Prostate gland (tissue), 2 donors: ENCODE results near the gene CAB39L.

ENCODE experiments used
- CTCF ChIP-seq, 4 experiments: fragments of 200-600 bp in 2 of 4; fragments of 450-650 bp in 2 of 4; sonication (generic) in 2 of 4; IDR thresholded peaks; 1 replicate in 3 of 4; 2 replicates in 1 of 4; pipeline ENCODE4 v1.5.1; 2016 to 2019; ENCODE audit warnings: antibody characterized with exemption in 4 of 4, mild to moderate bottlenecking in 2 of 4, moderate library complexity in 2 of 4
- POLR2A ChIP-seq: fragments of 450-650 bp; IDR thresholded peaks from one replicate; pipeline ENCODE4 v1.6.1; 2016; ENCODE audit warnings: antibody characterized with exemption, mild to moderate bottlenecking
- POLR2AphosphoS5 ChIP-seq: sonication (generic); formaldehyde crosslinking; IDR thresholded peaks from one replicate; pipeline ENCODE4 v1.6.1; 2017; ENCODE audit warnings: antibody characterized with exemption

DNA sequence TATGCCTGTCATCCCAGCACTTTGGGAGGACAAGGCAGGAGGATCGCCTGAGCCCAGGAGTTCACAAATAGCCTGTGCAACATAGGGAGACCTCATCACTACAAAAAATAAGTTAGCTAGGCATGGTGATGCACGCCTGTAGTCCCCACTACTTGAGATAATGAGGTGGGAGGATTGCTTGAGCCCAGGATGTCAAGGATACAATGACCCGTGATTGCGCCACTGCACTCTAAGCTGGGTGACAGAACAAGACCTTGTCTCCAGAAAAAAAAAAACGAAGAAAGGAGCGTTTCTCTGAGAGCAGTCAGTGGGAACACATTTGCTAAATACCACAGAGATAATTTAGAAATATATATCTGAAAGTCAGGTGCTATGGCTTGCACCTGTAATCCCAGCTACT is 184.3 kb downstream of the CAB39L start:
- no peak for TF ChIP-seq POLR2AphosphoS5
- no peak for TF ChIP-seq CTCF (IDR thresholded peaks at IDR 0.05)
- TF ChIP-seq POLR2A, result no peak
